ENCODE measurements around the gene GNAI2.

Gene GNAI2

DNA sequence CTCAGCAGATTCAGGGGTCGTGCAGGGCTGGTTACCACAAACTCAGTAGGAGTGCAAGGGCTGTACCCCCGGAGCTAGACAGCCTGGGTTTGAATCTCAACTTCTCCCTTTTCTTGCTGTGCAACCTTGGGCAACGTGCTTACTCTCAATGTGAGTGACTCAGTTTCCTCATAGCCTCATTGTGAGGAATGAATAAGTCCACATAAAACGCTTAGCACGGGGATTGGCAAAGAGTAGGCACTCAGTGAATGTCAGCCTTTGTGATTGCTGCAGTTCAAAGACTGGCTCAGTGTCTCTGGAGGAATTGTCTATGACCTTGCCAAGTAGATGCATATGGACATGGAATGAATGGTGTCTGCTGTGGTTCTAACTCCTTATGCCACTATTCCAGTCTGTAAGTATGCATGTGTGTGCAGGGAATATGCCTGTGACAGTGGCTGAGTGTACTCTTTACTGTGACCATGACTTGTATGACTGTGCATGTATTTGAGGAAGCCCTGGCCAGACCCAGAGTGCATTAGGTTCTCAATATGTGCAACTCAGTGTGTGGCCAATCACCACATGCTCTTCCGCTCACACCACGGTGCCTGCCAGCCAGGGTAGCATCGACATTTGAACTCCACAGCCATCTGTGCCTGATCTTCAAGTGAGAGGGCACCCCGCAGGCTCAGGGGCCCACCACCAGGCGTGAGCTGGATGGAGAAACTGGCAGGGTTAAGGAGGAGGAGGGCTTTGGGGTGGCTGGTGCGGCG, 64.1 kb downstream of the GNAI2 start:
- DNase-seq, result peak; percentile 61

DNA sequence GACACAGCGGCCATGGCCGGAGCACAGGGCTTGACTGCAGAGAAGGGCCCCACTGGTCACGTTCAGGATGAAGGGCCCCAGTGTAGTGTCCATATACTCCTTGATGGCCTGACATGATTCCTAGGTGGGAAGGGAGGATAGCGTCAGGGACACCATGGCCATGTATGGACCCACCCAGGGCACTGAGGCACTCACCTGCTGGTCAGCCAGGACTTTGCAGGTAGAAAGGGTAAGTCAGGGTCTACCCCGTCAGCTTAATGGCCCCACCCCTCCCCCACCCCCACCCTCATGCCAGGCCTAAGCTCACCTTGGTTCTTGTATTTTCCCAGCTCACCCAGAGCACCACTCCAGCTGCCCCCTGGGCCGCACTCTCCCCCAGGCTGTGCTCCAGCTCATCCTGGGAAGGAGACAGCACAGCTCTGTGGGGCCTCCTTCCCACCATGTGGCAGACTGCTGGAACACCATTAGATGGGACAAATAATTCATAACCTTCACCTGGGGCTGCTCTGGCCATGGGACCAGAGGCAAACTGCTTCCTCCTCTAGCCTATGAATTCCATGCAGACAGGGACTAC, 64.8 kb downstream of the GNAI2 start:
- DNase-seq, result no peak

DNA sequence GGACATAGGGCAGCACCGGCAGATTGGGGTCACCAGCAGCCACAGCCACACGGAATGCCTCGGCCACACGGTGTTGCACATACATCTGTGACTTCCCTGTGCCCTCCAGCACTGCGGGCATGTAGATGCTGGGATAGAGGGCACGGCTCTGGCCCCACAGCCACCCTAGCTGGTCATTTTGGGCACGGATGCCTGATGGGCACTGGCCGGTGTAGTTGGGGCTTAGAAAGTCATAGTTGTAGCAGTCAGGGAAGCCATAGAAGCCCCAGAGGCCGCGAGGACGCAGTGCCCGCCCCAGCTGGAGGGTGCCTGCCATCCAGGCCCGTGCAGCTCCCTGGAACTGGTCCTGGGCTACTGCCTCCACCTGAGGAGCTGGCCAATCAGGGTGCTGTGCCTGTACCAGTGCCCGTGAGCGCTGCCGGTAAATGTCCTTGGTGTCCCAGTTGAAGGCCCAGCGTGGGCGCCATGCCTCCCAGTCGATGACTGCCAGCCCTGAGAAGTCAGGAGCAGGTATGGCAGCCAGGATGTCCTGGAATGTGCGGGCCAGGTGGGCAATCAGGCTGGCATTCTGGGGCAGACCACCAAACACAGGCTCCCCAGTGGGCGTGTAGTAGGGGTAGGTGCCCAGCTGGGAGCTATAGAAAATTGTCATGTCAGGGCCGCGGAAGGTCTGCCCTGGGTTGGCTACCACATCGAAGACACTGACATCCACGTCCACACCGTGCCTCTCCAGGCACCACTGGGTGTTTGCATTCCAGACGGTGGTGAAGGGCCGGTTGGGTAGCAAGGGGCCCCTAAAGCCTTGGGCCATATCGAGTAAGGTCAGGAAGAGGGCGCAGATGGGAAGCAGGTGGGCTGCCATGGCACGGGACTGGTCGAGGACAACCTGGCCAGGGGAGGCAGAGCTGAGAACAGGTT, 66.3 kb downstream of the GNAI2 start:
- peak; percentile 61 for DNase-seq

DNA sequence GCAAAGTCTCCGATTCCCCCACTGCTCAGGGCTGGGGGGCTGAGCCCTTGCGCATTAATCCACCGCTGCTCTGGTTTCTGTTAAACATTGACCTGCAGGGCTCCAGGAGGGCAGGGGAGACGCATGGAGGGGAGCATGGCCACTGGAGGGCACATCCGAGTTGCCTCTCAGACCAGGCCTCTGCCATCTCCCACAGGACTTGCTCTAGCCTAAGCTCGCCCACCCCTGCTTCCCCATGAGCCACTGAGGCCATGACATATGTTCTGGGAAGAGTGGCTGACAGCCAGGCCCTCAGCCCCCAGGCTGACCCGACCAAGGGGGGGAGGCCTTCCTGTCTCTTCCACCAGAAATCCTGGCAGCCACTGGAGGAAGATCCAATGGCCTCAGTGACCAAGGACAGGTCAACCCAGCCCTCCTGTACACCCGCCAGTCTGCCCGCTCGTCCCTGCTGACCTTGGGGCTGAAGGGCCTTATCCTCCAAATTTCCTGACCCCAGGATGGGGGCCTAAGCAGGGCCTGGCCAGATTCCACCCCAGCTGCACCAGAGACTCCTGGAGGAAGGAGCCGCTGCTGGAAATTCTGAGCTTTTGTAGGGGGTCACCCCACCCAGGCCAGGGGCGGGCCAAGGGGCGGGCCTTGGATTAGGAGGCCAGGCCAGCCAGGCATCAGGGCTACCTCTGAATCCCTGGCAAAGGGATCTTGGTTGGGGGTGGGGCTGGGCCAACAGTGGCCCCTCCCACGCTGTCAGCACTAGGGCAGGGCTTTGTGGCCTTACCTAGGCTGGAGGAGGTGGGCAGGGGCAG, 67.2 kb downstream of the GNAI2 start, which contains the start of gene HYAL1:
HYAL1 (minus strand) TSS at position 562 of the 803 bp plus-strand sequence. CDS start 618 bp downstream, outside the sequence.
- DNase-seq, result peak; percentile 59

DNA sequence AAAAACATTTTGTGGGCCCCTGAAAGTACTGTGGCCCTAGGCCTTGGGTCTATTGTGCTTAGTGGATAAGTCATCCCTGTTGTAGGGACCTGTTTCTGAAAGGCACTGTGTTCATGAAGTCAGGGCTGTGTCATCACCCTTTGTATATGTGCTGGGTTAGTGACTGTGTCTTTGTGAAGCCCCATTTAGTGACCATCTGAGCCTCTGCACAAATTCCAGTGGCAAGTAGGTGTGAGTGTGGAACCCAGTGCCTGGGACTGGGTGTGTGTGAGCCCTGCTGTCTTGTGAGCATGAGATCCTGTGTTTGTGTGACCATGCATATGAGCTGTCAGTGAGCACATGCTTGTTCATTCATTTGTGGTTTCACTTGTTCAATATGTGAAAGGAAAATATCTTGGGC, 68.6 kb downstream of the GNAI2 start:
- DNase-seq, result no peak
